Suprapubic skin (tissue), 4 donors: ENCODE data around the gene PCGF3. TPM values are rescaled to one million over a fixed set of nuclear protein-coding genes. Genes with fewer than 3 reads are reported as not detected.
"Not testable (repeated sequence)": the region's sequence is repeated elsewhere in the genome, so short reads cannot be mapped to it uniquely, and the experiment has no call there.

ENCODE experiments used
- DNase-seq, 2 donors: peaks; one replicate each; pipeline ENCODE4 v3.0.0-alpha.2; 2019; ENCODE audit warnings: low spot score in 2 of 2
- H3K27ac ChIP-seq: fragments of 200-600 bp; sonication (generic); one replicate; pipeline ENCODE4 v1.5.1; 2019
- H3K27me3 ChIP-seq: fragments of 200-600 bp; sonication (generic); one replicate; pipeline ENCODE4 v1.5.1; 2019
- H3K36me3 ChIP-seq: fragments of 200-600 bp; sonication (generic); one replicate; pipeline ENCODE4 v1.5.1; 2019
- H3K4me1 ChIP-seq: fragments of 200-600 bp; sonication (generic); one replicate; pipeline ENCODE4 v1.5.1; 2019
- H3K4me3 ChIP-seq: fragments of 200-600 bp; sonication (generic); one replicate; pipeline ENCODE4 v1.5.1; 2019; ENCODE audit warnings: mild to moderate bottlenecking
- H3K9me3 ChIP-seq: fragments of 200-600 bp; sonication (generic); one replicate; pipeline ENCODE4 v1.5.1; 2019
- CTCF ChIP-seq, 2 donors: fragments of 200-600 bp in 1 of 2; fragments of 450-650 bp in 1 of 2; sonication (generic) in 1 of 2; IDR thresholded peaks; one replicate each; pipeline ENCODE4 v1.5.1; 2016 to 2019; ENCODE audit warnings: antibody characterized with exemption in 2 of 2, mild to moderate bottlenecking in 1 of 2, moderate library complexity in 1 of 2
- EP300 ChIP-seq: sonication (generic); formaldehyde crosslinking; IDR thresholded peaks from one replicate; pipeline ENCODE4 v1.6.1; 2017; ENCODE audit warnings: antibody characterized with exemption
- POLR2A ChIP-seq, 2 donors: fragments of 450-650 bp; IDR thresholded peaks; one replicate each; pipeline ENCODE4 v1.6.1; 2017; ENCODE audit warnings: antibody characterized with exemption in 2 of 2, mild to moderate bottlenecking in 2 of 2, moderate library complexity in 2 of 2
- POLR2AphosphoS5 ChIP-seq, 3 donors: sonication (generic); formaldehyde crosslinking; IDR thresholded peaks; one replicate each; pipeline ENCODE4 v1.6.1; 2017; ENCODE audit warnings: antibody characterized with exemption in 3 of 3
- WGBS: methylation state at CpG from one replicate; pipeline ENCODE4 v1.1.5; 2018; 5-methylcytosine and 5-hydroxymethylcytosine counted together
- total RNA-seq, 4 donors: library from RNA; depleted of rRNA; stranded (reverse); fragments of >200 nt; gene quantifications; one replicate each; pipeline ENCODE4 v1.1.0, GENCODE V29; 2016

The PCGF3 gene
- total RNA-seq, 4 donors from 2014 or later, result 59.7 to 152 (median 71.2) TPM

GRCh38 chr4:757111-757510, 51.5 kb downstream of the PCGF3 start:
- 91% methylated on average over 20 of the region's 20 CpGs for WGBS
- Histone ChIP-seq H3K27ac (no peak overlapping the region), H3K4me3 (no peak overlapping the region), H3K4me1 (no peaks in the 10 kb centered on the region), H3K27me3 (no peaks in the 10 kb centered on the region), H3K9me3 (no peaks in the 10 kb centered on the region), H3K36me3 (peaks cover 63% of the 10 kb centered on the region)
- TF ChIP-seq CTCF (IDR thresholded peaks at IDR 0.05), result no peak
- TF ChIP-seq POLR2A (IDR thresholded peaks at IDR 0.05), result no peak
- TF ChIP-seq EP300, result no peak
- TF ChIP-seq POLR2AphosphoS5 (IDR thresholded peaks at IDR 0.05), result no peak
- DNase-seq, result no peak

GRCh38 chr4:759810-760209, 54.2 kb downstream of the PCGF3 start:
- not testable (repeated sequence) for H3K4me3 ChIP-seq, H3K27me3 ChIP-seq, DNase-seq, H3K4me1 ChIP-seq, H3K27ac ChIP-seq, H3K9me3 ChIP-seq
- H3K36me3 ChIP-seq, result peaks cover 66% of the 10 kb centered on the region
- 89% methylated on average over 18 of the region's 24 CpGs for WGBS

- no peak for TF ChIP-seq POLR2A (IDR thresholded peaks at IDR 0.05)
- no peak for TF ChIP-seq EP300
- no peak for TF ChIP-seq CTCF (IDR thresholded peaks at IDR 0.05)
- no peak for TF ChIP-seq POLR2AphosphoS5 (IDR thresholded peaks at IDR 0.05)
- peaks cover 63% of the 10 kb centered on the region for H3K36me3 ChIP-seq
- DNase-seq, result no peak
These were observed 55.0 kb downstream of the PCGF3 start for GRCh38 chr4:760616-761015.

GRCh38 chr4:761086-761485, 55.5 kb downstream of the PCGF3 start:
- Histone ChIP-seq H3K9me3 (no peaks in the 10 kb centered on the region), H3K36me3 (peaks cover 67% of the 10 kb centered on the region)
- TF ChIP-seq CTCF (IDR thresholded peaks at IDR 0.05), result no peak
- no peak for TF ChIP-seq EP300
- TF ChIP-seq POLR2AphosphoS5 (IDR thresholded peaks at IDR 0.05), result no peak
- no peak for TF ChIP-seq POLR2A (IDR thresholded peaks at IDR 0.05)

More at GRCh38 chr4:760616-761015, 55.0 kb downstream of the PCGF3 start:
- H3K27me3 ChIP-seq, result no peaks in the 10 kb centered on the region
- WGBS, result 93% methylated on average over 20 of the region's 21 CpGs
- H3K4me3 ChIP-seq, result no peak overlapping the region
- H3K9me3 ChIP-seq, result no peaks in the 10 kb centered on the region
- no peak overlapping the region for H3K27ac ChIP-seq
- peaks cover 5% of the 10 kb centered on the region for H3K4me1 ChIP-seq

GRCh38 chr4:761739-762138, 56.1 kb downstream of the PCGF3 start:
- peaks cover 71% of the 10 kb centered on the region for H3K36me3 ChIP-seq
- no peaks in the 10 kb centered on the region for H3K27me3 ChIP-seq
- no peaks in the 10 kb centered on the region for H3K9me3 ChIP-seq
- H3K4me1 ChIP-seq, result peaks cover 11% of the 10 kb centered on the region
- no peak overlapping the region for H3K4me3 ChIP-seq
- TF ChIP-seq POLR2AphosphoS5 (IDR thresholded peaks at IDR 0.05) (no peak), POLR2A (IDR thresholded peaks at IDR 0.05) (no peak), EP300 (no peak), CTCF (IDR thresholded peaks at IDR 0.05) (no peak)
- 95% methylated on average over 14 of the region's 14 CpGs for WGBS
- H3K27ac ChIP-seq, result no peak overlapping the region
- no peak for DNase-seq

More at GRCh38 chr4:761086-761485, 55.5 kb downstream of the PCGF3 start:
- Histone ChIP-seq H3K4me1 (peaks cover 10% of the 10 kb centered on the region), H3K27ac (no peak overlapping the region), H3K4me3 (no peak overlapping the region), H3K27me3 (no peaks in the 10 kb centered on the region)
- 91% methylated on average over 14 of the region's 14 CpGs for WGBS
- no peak for DNase-seq
